Measurements from ENCODE around the gene MYL11.

Gene MYL11

GRCh38 chr16:30354423-30355143, 20.0 kb upstream of the MYL11 start:
- no peak for DNase-seq

- peak; percentile 96 for DNase-seq
These were observed 19.3 kb upstream of the MYL11 start, which contains the start of gene CD2BP2 for GRCh38 chr16:30355144-30355953. CD2BP2 (minus strand) TSS chr16:30355308; CDS start chr16:30354681, 627 bp downstream.

GRCh38 chr16:30355954-30356308, 18.7 kb upstream of the MYL11 start:
- DNase-seq, result no peak

GRCh38 chr16:30356401-30357084, 18.1 kb upstream of the MYL11 start:
- DNase-seq, result no peak

- DNase-seq, result no peak
These were observed 17.4 kb upstream of the MYL11 start for GRCh38 chr16:30357085-30357714.

- no peak for DNase-seq
These were observed 16.7 kb upstream of the MYL11 start for GRCh38 chr16:30357715-30358576.

- DNase-seq, result no peak
These were observed 16.0 kb upstream of the MYL11 start for GRCh38 chr16:30358577-30358936.

GRCh38 chr16:30358990-30359870, 15.4 kb upstream of the MYL11 start:
- no peak for DNase-seq

GRCh38 chr16:30359871-30360170, 14.8 kb upstream of the MYL11 start:
- no peak for DNase-seq

- DNase-seq, result no peak
These were observed 13.4 kb upstream of the MYL11 start for GRCh38 chr16:30361180-30361579.

GRCh38 chr16:30365200-30365599, 9.4 kb upstream of the MYL11 start:
- DNase-seq, result no peak

GRCh38 chr16:30366511-30366910, 8.1 kb upstream of the MYL11 start:
- DNase-seq, result no peak

- no peak for DNase-seq
These were observed 7.1 kb upstream of the MYL11 start for GRCh38 chr16:30367349-30368009.

GRCh38 chr16:30368122-30368791, 6.3 kb upstream of the MYL11 start:
- no peak for DNase-seq

- no peak for DNase-seq
These were observed 5.9 kb upstream of the MYL11 start for GRCh38 chr16:30368792-30369090.

GRCh38 chr16:30369091-30369937, 5.3 kb upstream of the MYL11 start:
- DNase-seq, result no peak

GRCh38 chr16:30369938-30370455, 4.6 kb upstream of the MYL11 start:
- no peak for DNase-seq

- peak; percentile 100 for DNase-seq
These were observed 4.0 kb upstream of the MYL11 start, which contains the start of gene TBC1D10B for GRCh38 chr16:30370456-30371247. TBC1D10B (minus strand) TSS chr16:30370494; CDS start chr16:30370183, 311 bp downstream.
